Gastroesophageal sphincter (tissue), 3 donors: ENCODE measurements around the gene SEMA3F.

ENCODE experiments used
- CTCF ChIP-seq, 4 experiments: fragments of 200-600 bp in 2 of 4; fragments of 450-650 bp in 2 of 4; sonication (generic) in 1 of 4; IDR thresholded peaks; one replicate each; pipeline ENCODE4 v1.5.1; 2017 to 2019; ENCODE audit warnings: antibody characterized with exemption in 4 of 4, mild to moderate bottlenecking in 2 of 4, moderate library complexity in 2 of 4
- EP300 ChIP-seq: sonication (generic); formaldehyde crosslinking; IDR thresholded peaks from one replicate; pipeline ENCODE4 v1.6.1; 2017; ENCODE audit warnings: antibody characterized with exemption, mild to moderate bottlenecking
- POLR2A ChIP-seq, 2 donors: fragments of 450-650 bp; IDR thresholded peaks; one replicate each; pipeline ENCODE4 v1.6.1; 2017; ENCODE audit warnings: antibody characterized with exemption in 2 of 2, mild to moderate bottlenecking in 2 of 2, moderate library complexity in 1 of 2
- POLR2AphosphoS5 ChIP-seq: sonication (generic); formaldehyde crosslinking; IDR thresholded peaks from one replicate; pipeline ENCODE4 v1.6.1; 2017; ENCODE audit warnings: antibody characterized with exemption

GRCh38 chr3:50155491-50155878, 361 bp downstream of the SEMA3F start:
- no peak for TF ChIP-seq CTCF (IDR thresholded peaks at IDR 0.05)
- no peak for TF ChIP-seq POLR2AphosphoS5
- TF ChIP-seq POLR2A (IDR thresholded peaks at IDR 0.05): no peak
- TF ChIP-seq EP300: no peak
